Progenitor cell of endocrine pancreas (in vitro differentiated cells): Measurements from ENCODE around the gene TMEM229B. TPM values are rescaled to one million over a fixed set of nuclear protein-coding genes. Genes with fewer than 3 reads are reported as not detected.

Experiments used
- DNase-seq: peaks from one replicate; pipeline ENCODE4 v3.0.0; 2021; ENCODE audit warnings: low spot score; ENCODE audit not compliant: unreplicated experiment
- H3K27ac Mint-ChIP-seq: 2 replicates; pipeline ENCODE4 v1.8.0; 2021; ENCODE audit warnings: mild to moderate bottlenecking, moderate library complexity, mixed read lengths
- H3K27me3 Mint-ChIP-seq: 2 replicates; pipeline ENCODE4 v1.8.0; 2021; ENCODE audit warnings: mixed read lengths
- H3K36me3 Mint-ChIP-seq: 2 replicates; pipeline ENCODE4 v1.8.0; 2022; ENCODE audit warnings: mixed read lengths; ENCODE audit not compliant: insufficient read depth
- H3K4me1 Mint-ChIP-seq: 2 replicates; pipeline ENCODE4 v1.8.0; 2021; ENCODE audit warnings: low read depth, mixed read lengths
- H3K4me3 Mint-ChIP-seq: 2 replicates; pipeline ENCODE4 v1.8.0; 2021; ENCODE audit warnings: low read depth, mild to moderate bottlenecking, moderate library complexity, mixed read lengths
- H3K9me3 Mint-ChIP-seq: 2 replicates; pipeline ENCODE4 v1.8.0; 2021; ENCODE audit warnings: low read depth, mixed read lengths
- CTCF ChIP-seq: fragments of 200-600 bp; sonication (generic); IDR thresholded peaks from one replicate; pipeline ENCODE4 v1.5.0; 2021; ENCODE audit warnings: antibody characterized with exemption, mild to moderate bottlenecking; ENCODE audit not compliant: unreplicated experiment
- total RNA-seq: library from RNA; stranded (reverse); gene quantifications from 2 replicates; pipeline ENCODE4 v1.2.1, GENCODE V29; 2021

Gene TMEM229B
- total RNA-seq, 1 donor from 2014 or later: 1.7 TPM

GRCh38 chr14:67510121-67510520 lies 21.6 kb upstream of the TMEM229B start:
- no peaks in the 10 kb centered on the region for H3K36me3 Mint-ChIP-seq
- H3K4me1 Mint-ChIP-seq: peaks cover 10% of the 10 kb centered on the region

GRCh38 chr14:67508956-67509355 lies 20.4 kb upstream of the TMEM229B start:
- Mint-ChIP-seq H3K4me1 (peaks cover 8% of the 10 kb centered on the region), H3K4me3 (no peak overlapping the region), H3K36me3 (no peaks in the 10 kb centered on the region), H3K27ac (no peak overlapping the region), H3K27me3 (peaks cover 5% of the 10 kb centered on the region), H3K9me3 (no peaks in the 10 kb centered on the region)
- TF ChIP-seq CTCF: no peak
- no peak for DNase-seq

More at GRCh38 chr14:67510121-67510520, 21.6 kb upstream of the TMEM229B start:
- no peak for TF ChIP-seq CTCF
- Mint-ChIP-seq H3K27ac (no peak overlapping the region), H3K4me3 (no peak overlapping the region), H3K9me3 (no peaks in the 10 kb centered on the region), H3K27me3 (peaks cover 8% of the 10 kb centered on the region)
- no peak for DNase-seq

GRCh38 chr14:67505254-67505653 lies 16.7 kb upstream of the TMEM229B start:
- no peak overlapping the region for H3K27ac Mint-ChIP-seq
- no peaks in the 10 kb centered on the region for H3K36me3 Mint-ChIP-seq
- no peak for DNase-seq

GRCh38 chr14:67503331-67503730 lies 14.8 kb upstream of the TMEM229B start:
- H3K4me1 Mint-ChIP-seq: no peaks in the 10 kb centered on the region
- H3K27me3 Mint-ChIP-seq: no peaks in the 10 kb centered on the region
- DNase-seq: no peak
- TF ChIP-seq CTCF: no peak
- H3K27ac Mint-ChIP-seq: no peak overlapping the region
- H3K4me3 Mint-ChIP-seq: no peak overlapping the region
- no peaks in the 10 kb centered on the region for H3K36me3 Mint-ChIP-seq
- H3K9me3 Mint-ChIP-seq: no peaks in the 10 kb centered on the region

More at GRCh38 chr14:67505254-67505653, 16.7 kb upstream of the TMEM229B start:
- TF ChIP-seq CTCF: no peak
- Mint-ChIP-seq H3K4me1 (no peaks in the 10 kb centered on the region), H3K4me3 (no peak overlapping the region), H3K27me3 (no peaks in the 10 kb centered on the region), H3K9me3 (no peaks in the 10 kb centered on the region)

- Mint-ChIP-seq H3K36me3 (no peaks in the 10 kb centered on the region), H3K9me3 (no peaks in the 10 kb centered on the region), H3K27me3 (no peaks in the 10 kb centered on the region), H3K4me3 (no peak overlapping the region), H3K27ac (no peak overlapping the region), H3K4me1 (no peaks in the 10 kb centered on the region)
- TF ChIP-seq CTCF: no peak
- DNase-seq: no peak
These were observed 14.3 kb upstream of the TMEM229B start for GRCh38 chr14:67502867-67503266.
